ENCODE measurements around the gene ZNF830. TPM values are rescaled to one million over a fixed set of nuclear protein-coding genes. Genes with fewer than 3 reads are reported as not detected.

Gene ZNF830
- total RNA-seq, 1 experiment from 2014 or later: 13.6 TPM

GRCh38 chr17:34987232-34987631, 25.9 kb downstream of the ZNF830 start:
- no peak for TF ChIP-seq EZH2 (IDR thresholded peaks at IDR 0.05; ENCODE audit: low read depth)
- TF ChIP-seq CTCF (conservative IDR thresholded peaks at IDR 0.05): no peak
- no peaks in the 10 kb centered on the region for H3K9me2 ChIP-seq (ENCODE audit: insufficient read depth)
- no peaks in the 10 kb centered on the region for H3K27me3 ChIP-seq (ENCODE audit: insufficient read depth, low read depth)
- H3K36me3 ChIP-seq (ENCODE audit: low read depth): no peaks in the 10 kb centered on the region; the same call in 1 of the 2 replicates
- no peaks in the 10 kb centered on the region for H3K9me3 ChIP-seq (ENCODE audit: insufficient read depth, low read depth)
- ChIA-PET CTCF (no interaction called here), POLR2A (ENCODE audit: unreplicated experiment) (no interaction called here)
- no peaks in the 10 kb centered on the region for H3K4me1 ChIP-seq (replicated peaks; ENCODE audit: insufficient read depth)
- H3K27ac ChIP-seq: no peak overlapping the region
- BruUV-seq (replicated peaks): no TSS peak
- no peaks in the 10 kb centered on the region for H3F3A ChIP-seq (ENCODE audit: insufficient read depth, low read depth)
- no peak for DNase-seq
- no peaks in the 10 kb centered on the region for H4K20me1 ChIP-seq (ENCODE audit: insufficient read depth)
- no peak overlapping the region for H3K4me3 ChIP-seq
- no peak overlapping the region for H2AFZ ChIP-seq
- H3K4me2 ChIP-seq: no peak overlapping the region
- intact Hi-C loops (cut with micrococcal nuclease; ENCODE audit: unreplicated experiment): loop anchor here (10.0 kb wide), 1 partner anchor 548 kb away; the partner anchor contains the start of gene SLFN12L
- H3K79me2 ChIP-seq (ENCODE audit: low read depth): no peaks in the 10 kb centered on the region; the same call in 1 of the 2 replicates

DNA sequence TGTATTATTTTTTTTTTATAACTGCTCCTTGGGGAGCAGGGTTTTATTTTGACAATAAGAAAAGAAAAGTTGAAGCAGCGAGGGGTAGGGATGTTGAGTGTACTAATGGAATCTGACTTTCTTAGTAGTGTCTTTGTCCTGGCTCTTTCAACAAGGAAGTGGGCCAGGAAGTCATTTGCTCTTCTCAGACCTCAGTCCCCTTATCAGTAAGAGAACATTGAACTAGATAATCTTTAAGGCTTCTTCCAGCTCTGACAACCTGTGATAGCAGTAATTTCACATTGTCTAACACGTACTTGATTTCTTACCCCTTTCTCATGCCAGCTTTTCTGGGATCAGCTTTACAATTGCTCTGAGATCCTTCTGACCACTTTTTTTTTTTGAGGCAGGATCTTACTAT, 27.3 kb downstream of the ZNF830 start:
- H3K9me2 ChIP-seq (ENCODE audit: insufficient read depth): no peaks in the 10 kb centered on the region
- H3K9me3 ChIP-seq (ENCODE audit: insufficient read depth, low read depth): no peaks in the 10 kb centered on the region
- H3K27ac ChIP-seq: no peak overlapping the region
- DNase-seq: no peak
- no peaks in the 10 kb centered on the region for H3K27me3 ChIP-seq (ENCODE audit: insufficient read depth, low read depth)
- no peak overlapping the region for H2AFZ ChIP-seq
- H3F3A ChIP-seq (ENCODE audit: insufficient read depth, low read depth): no peaks in the 10 kb centered on the region
- no peaks in the 10 kb centered on the region for H3K79me2 ChIP-seq (ENCODE audit: low read depth)
- no peak overlapping the region for H3K4me2 ChIP-seq
- POLR2A ChIA-PET (ENCODE audit: unreplicated experiment): no interaction called here
- no peaks in the 10 kb centered on the region for H4K20me1 ChIP-seq (ENCODE audit: insufficient read depth)
- TF ChIP-seq CTCF (conservative IDR thresholded peaks at IDR 0.05) (no peak), EZH2 (IDR thresholded peaks at IDR 0.05; ENCODE audit: low read depth) (no peak)
- no peaks in the 10 kb centered on the region; the same call in 1 of the 2 replicates for H3K36me3 ChIP-seq (ENCODE audit: low read depth)
- BruUV-seq (replicated peaks): no TSS peak
- no peaks in the 10 kb centered on the region for H3K4me1 ChIP-seq (replicated peaks; ENCODE audit: insufficient read depth)
- CTCF ChIA-PET: no interaction called here
- H3K4me3 ChIP-seq: no peak overlapping the region
- intact Hi-C loops (cut with micrococcal nuclease; ENCODE audit: unreplicated experiment): loop anchor here (10.0 kb wide), 1 partner anchor 546 kb away; the partner anchor contains the start of gene SLFN12L

- ChIA-PET CTCF (no interaction called here), POLR2A (ENCODE audit: unreplicated experiment) (no interaction called here)
- no peaks in the 10 kb centered on the region; the same call in 1 of the 2 replicates for H3K36me3 ChIP-seq (ENCODE audit: low read depth)
- no peak overlapping the region for H3K27ac ChIP-seq
- no TSS peak for BruUV-seq (replicated peaks)
- no peaks in the 10 kb centered on the region for H3F3A ChIP-seq (ENCODE audit: insufficient read depth, low read depth)
- no peaks in the 10 kb centered on the region for H3K4me1 ChIP-seq (replicated peaks; ENCODE audit: insufficient read depth)
- H3K79me2 ChIP-seq (ENCODE audit: low read depth): no peaks in the 10 kb centered on the region
- intact Hi-C loops (cut with micrococcal nuclease; ENCODE audit: unreplicated experiment): loop anchor here (10.0 kb wide), 1 partner anchor 545 kb away; the partner anchor contains the start of gene SLFN12L
- no peak overlapping the region for H3K4me3 ChIP-seq
- H4K20me1 ChIP-seq (ENCODE audit: insufficient read depth): no peaks in the 10 kb centered on the region
- H3K9me3 ChIP-seq (ENCODE audit: insufficient read depth, low read depth): no peaks in the 10 kb centered on the region
- no peaks in the 10 kb centered on the region for H3K9me2 ChIP-seq (ENCODE audit: insufficient read depth)
- DNase-seq: no peak
- no peak overlapping the region for H2AFZ ChIP-seq
- no peak overlapping the region for H3K4me2 ChIP-seq
- no peak for TF ChIP-seq EZH2 (IDR thresholded peaks at IDR 0.05; ENCODE audit: low read depth)
- TF ChIP-seq CTCF (conservative IDR thresholded peaks at IDR 0.05): no peak
- H3K27me3 ChIP-seq (ENCODE audit: insufficient read depth, low read depth): no peaks in the 10 kb centered on the region
These were observed 28.1 kb downstream of the ZNF830 start for GRCh38 chr17:34989473-34989872.
